HepG2 (cell line): Measurements from ENCODE around the gene TBXAS1. TPM values are rescaled to one million over a fixed set of nuclear protein-coding genes. Genes with fewer than 3 reads are reported as not detected.

Source experiments
- ATAC-seq: fragments of 200-7000 bp; cut with Tn5 transposase; 3 replicates; pipeline ENCODE4 v1.9.1; 2020; ENCODE audit warnings: mild to moderate bottlenecking, moderate library complexity
- BruUV-seq: library from RNA; stranded (reverse); fragments of 400-500 nt; replicated peaks from 2 replicates; lab custom pipeline; 2021; lab: Mats Ljungman, UMichigan
- CTCF ChIA-PET: fragments of 300-600 bp; formaldehyde crosslinking; extraction: SDS; loops from one replicate; lab custom pipeline; 2021; ENCODE audit warnings: low total read pairs, inconsistent platforms, low intra/inter-chr PET ratio; lab: Yijun Ruan, JAX
- POLR2A ChIA-PET: fragments of 350-600 bp; sonication (Branson Sonifier 250); formaldehyde crosslinking; loops from one replicate; lab custom pipeline; 2020; ENCODE audit warnings: antibody characterized with exemption, inconsistent platforms; lab: Yijun Ruan, JAX
- DNase-seq: peaks from one replicate; pipeline ENCODE4 v3.0.0-alpha.2; 2015; ENCODE audit warnings: low spot score
- FAIRE-seq: peaks from 3 replicates; lab custom pipeline; 2011; peaks lifted over from hg19 to GRCh38; lab: Jason Lieb, UNC
- H2AFZ ChIP-seq: one replicate; pipeline ENCODE4 v1.6.1; 2011; ENCODE audit warnings: low read length, inconsistent platforms
- H3K27ac ChIP-seq: fragments of 300-600 bp; 3 replicates; pipeline ENCODE4 v1.8.0; 2011; ENCODE audit warnings: mixed run types, mild to moderate bottlenecking, mixed read lengths, low read length, inconsistent platforms; ENCODE audit not compliant: insufficient read depth; ENCODE audit errors: extremely low read length
- H3K27me3 ChIP-seq, 2 experiments: fragments of 200-600 bp in 1 of 2; 2 replicates in 1 of 2; 3 replicates in 1 of 2; pipeline versions ENCODE4 v1.6.0 to v1.8.0; 2011; ENCODE audit warnings: low read length in 2 of 2, mild to moderate bottlenecking in 2 of 2, moderate library complexity in 2 of 2, inconsistent platforms in 1 of 2; ENCODE audit not compliant: insufficient read depth in 2 of 2, control insufficient read depth in 1 of 2
- H3K36me3 ChIP-seq, 2 experiments: fragments of 200-600 bp in 1 of 2; replicated peaks in 1 of 2; 2 replicates in 1 of 2; 3 replicates in 1 of 2; pipeline versions ENCODE4 v1.5.1 to v1.8.0; 2011; ENCODE audit warnings: low read length in 2 of 2, inconsistent platforms in 1 of 2; ENCODE audit not compliant: insufficient read depth in 2 of 2, control insufficient read depth in 1 of 2
- H3K4me1 ChIP-seq: 2 replicates; pipeline ENCODE4 v1.5.1; 2012; ENCODE audit warnings: low read length, inconsistent platforms; ENCODE audit not compliant: insufficient read depth
- H3K4me2 ChIP-seq: 2 replicates; pipeline ENCODE4 v1.6.0; 2011; ENCODE audit warnings: low read depth, low read length, inconsistent platforms
- H3K4me3 ChIP-seq, 3 experiments: fragments of 200-600 bp in 1 of 3; sonication (generic), shearing (Covaris generic) in 1 of 3; replicated peaks in 1 of 3; 2 replicates each; pipeline ENCODE4 v1.5.1; 2011 to 2016; ENCODE audit warnings: low read length in 3 of 3, inconsistent platforms in 2 of 3, low read depth in 2 of 3, mild to moderate bottlenecking in 2 of 3, control low read depth in 1 of 3, mixed read lengths in 1 of 3; ENCODE audit not compliant: insufficient read depth in 1 of 3
- H3K79me2 ChIP-seq: one replicate; pipeline ENCODE4 v1.6.1; 2011; ENCODE audit warnings: low read length, inconsistent platforms; ENCODE audit not compliant: insufficient read depth
- H3K9ac ChIP-seq: 2 replicates; pipeline ENCODE4 v1.6.0; 2011; ENCODE audit warnings: mild to moderate bottlenecking, low read depth, low read length, inconsistent platforms; ENCODE audit not compliant: insufficient read depth
- H3K9me3 ChIP-seq: 2 replicates; pipeline ENCODE4 v1.5.1; 2012; ENCODE audit warnings: mild to moderate bottlenecking, low read length
- H4K20me1 ChIP-seq: 2 replicates; pipeline ENCODE4 v1.6.0; 2011; ENCODE audit warnings: inconsistent platforms, mild to moderate bottlenecking, low read length, moderate library complexity; ENCODE audit not compliant: insufficient read depth
- GABPA ChIP-seq, 2 experiments: IDR thresholded peaks; 2 replicates each; pipeline ENCODE4 v1.6.1; 2011 to 2016; ENCODE audit warnings: low read depth in 2 of 2, low read length in 1 of 2, missing biosample characterization in 1 of 2, missing genetic modification characterization in 1 of 2
- HOXA5 ChIP-seq: sonication (generic); formaldehyde crosslinking; IDR thresholded peaks from 2 replicates; pipeline ENCODE4 v1.4.0; 2020; ENCODE audit warnings: missing genetic modification reagents
- NAIF1 ChIP-seq: sonication (generic); formaldehyde crosslinking; IDR thresholded peaks from 2 replicates; pipeline ENCODE4 v1.5.0; 2020; ENCODE audit warnings: mild to moderate bottlenecking, missing genetic modification reagents, borderline replicate concordance
- NR2F6 ChIP-seq, 2 experiments: IDR thresholded peaks; 2 replicates each; pipeline ENCODE4 v1.6.1; 2016; ENCODE audit warnings: antibody characterized with exemption in 1 of 2, mild to moderate bottlenecking in 1 of 2
- RFX3 ChIP-seq: IDR thresholded peaks from 2 replicates; pipeline ENCODE4 v1.6.1; 2016; ENCODE audit warnings: missing biosample characterization, missing genetic modification reagents
- SMAD3 ChIP-seq: sonication (generic); formaldehyde crosslinking; IDR thresholded peaks from 2 replicates; pipeline ENCODE4 v1.4.0; 2020; ENCODE audit warnings: missing genetic modification reagents
- SNRNP70 ChIP-seq: fragments of 200-400 bp; formaldehyde crosslinking; IDR thresholded peaks from 2 replicates; pipeline ENCODE4 v1.6.1; 2017; ENCODE audit warnings: mild to moderate bottlenecking, low read depth, low read length, moderate library complexity
- ZFP62 ChIP-seq: sonication (generic); formaldehyde crosslinking; IDR thresholded peaks from 2 replicates; pipeline ENCODE4 v1.4.0; 2020; ENCODE audit warnings: missing genetic modification reagents
- ZNF280D ChIP-seq: sonication (generic); formaldehyde crosslinking; IDR thresholded peaks from 2 replicates; pipeline ENCODE4 v1.5.1; 2020; ENCODE audit warnings: mild to moderate bottlenecking, missing genetic modification reagents
- ZNF570 ChIP-seq: sonication (generic); formaldehyde crosslinking; IDR thresholded peaks from 2 replicates; pipeline ENCODE4 v1.4.0; 2020; ENCODE audit warnings: mild to moderate bottlenecking, missing genetic modification reagents, borderline replicate concordance
- ZNF709 ChIP-seq: sonication (generic); formaldehyde crosslinking; IDR thresholded peaks from 2 replicates; pipeline ENCODE4 v1.5.0; 2020; ENCODE audit warnings: mild to moderate bottlenecking, missing genetic modification reagents
- ZNF740 ChIP-seq: sonication (generic); formaldehyde crosslinking; IDR thresholded peaks from 2 replicates; pipeline ENCODE4 v1.4.0; 2020; ENCODE audit warnings: missing genetic modification reagents
- ZNF879 ChIP-seq: sonication (generic); formaldehyde crosslinking; IDR thresholded peaks from 2 replicates; pipeline ENCODE4 v1.8.1; 2023; ENCODE audit warnings: missing genetic modification reagents
- WGBS: methylation state at CpG from one replicate; pipeline ENCODE4 v1.1.6; 2017; ENCODE audit warnings: low lambda C conversion rate; 5-methylcytosine and 5-hydroxymethylcytosine counted together
- in situ Hi-C: cut with HindIII; loops from 2 replicates; pipeline ENCODE4 v1.10.0; 2017; ENCODE audit warnings: low pct_unique_long_range_greater_than_20kb; ENCODE audit not compliant: extremely low pct_ligation_motif_present
- intact Hi-C: fragments of 100-400 bp; cut with micrococcal nuclease; formaldehyde crosslinking; loops from one replicate; pipeline ENCODE4 v1.10.0; 2022; ENCODE audit not compliant: unreplicated experiment
- polyA plus RNA-seq, 8 experiments: library from polyadenylated mRNA; depleted of rRNA in 3 of 8; stranded (reverse) in 7 of 8; unstranded in 1 of 8; fragments of >200 nt; fragmentation: Illumina TruSeq in 4 of 8; extraction: Trizol in 4 of 8; gene quantifications; 2 replicates each; pipeline versions ENCODE4 v1.2.1 to v1.2.3, GENCODE V29; 2011 to 2016; ENCODE audit warnings: low read depth in 4 of 8, missing spikeins in 1 of 8, mixed read lengths in 1 of 8; ENCODE audit not compliant: insufficient read depth in 1 of 8
- total RNA-seq, 5 experiments: library from RNA; depleted of rRNA; stranded (reverse); fragments of >200 nt; fragmentation: Illumina TruSeq; extraction: Trizol; gene quantifications; 2 replicates each; pipeline ENCODE4 v1.2.3, GENCODE V29; 2016; ENCODE audit warnings: low read depth in 1 of 5
- TF ChIP-seq, protein P1 (sequence below): IDR thresholded peaks from 2 replicates; pipeline ENCODE4 v1.6.1; 2012; ENCODE audit warnings: low read depth, low read length, improper control_type of control experiment
- TF ChIP-seq, protein P2 (sequence below): sonication (generic); formaldehyde crosslinking; IDR thresholded peaks from 2 replicates; pipeline ENCODE4 v1.4.0; 2020; ENCODE audit warnings: mild to moderate bottlenecking, missing genetic modification reagents
- TF ChIP-seq, protein P3 (sequence below): sonication (generic); formaldehyde crosslinking; IDR thresholded peaks from 2 replicates; pipeline ENCODE4 v1.4.0; 2020; ENCODE audit warnings: missing genetic modification reagents, low read depth, mild to moderate bottlenecking, borderline replicate concordance

Gene TBXAS1
- total and polyA plus RNA-seq, 2 of the 13 experiments (the other 11 are each of a cell fraction or from before 2014, with no cell fraction given): 4.0 to 4.9 TPM

DNA sequence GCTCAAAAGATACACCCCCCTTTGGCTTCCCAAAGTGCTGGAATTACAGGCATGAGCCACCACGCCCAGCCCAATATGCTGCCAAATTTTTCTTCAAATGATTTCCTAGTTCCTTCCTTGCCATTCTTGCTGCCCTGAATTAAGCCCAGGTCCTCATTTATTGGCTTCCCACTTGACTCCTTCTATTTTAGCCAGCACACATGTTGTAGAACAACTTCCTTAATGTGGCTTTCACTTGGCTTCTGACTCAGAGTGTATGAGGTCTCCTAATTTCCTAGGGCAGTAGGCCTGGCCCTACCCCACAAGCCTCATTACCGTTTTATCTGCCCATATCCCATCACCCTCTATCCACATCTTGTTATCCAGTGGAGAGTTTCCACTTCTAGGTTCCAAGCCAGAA lies 29.5 kb upstream of the TBXAS1 start:
- ChIA-PET POLR2A (no interaction called here), CTCF (no interaction called here)
- no peaks in the 10 kb centered on the region for H3K79me2 ChIP-seq
- H3K9ac ChIP-seq: no peak overlapping the region
- no peak for ATAC-seq
- in situ Hi-C loops (no loop called here), intact Hi-C loops (no loop called here)
- no peak overlapping the region for H3K4me2 ChIP-seq
- FAIRE-seq: no peak
- H3K4me3 ChIP-seq: no peak overlapping the region
- H3K9me3 ChIP-seq: peaks cover 15% of the 10 kb centered on the region
- H3K27ac ChIP-seq: no peak overlapping the region
- no peak overlapping the region for H2AFZ ChIP-seq
- H4K20me1 ChIP-seq: no peaks in the 10 kb centered on the region
- DNase-seq: no peak
- no peaks in the 10 kb centered on the region for H3K4me1 ChIP-seq
- 82% methylated on average over 2 of the region's 2 CpGs for WGBS
- no TSS peak for BruUV-seq
- no peaks in the 10 kb centered on the region for H3K27me3 ChIP-seq
- H3K36me3 ChIP-seq: no peaks in the 10 kb centered on the region
- TF ChIP-seq SNRNP70 (no peak), NR2F6 (IDR thresholded peaks at IDR 0.05) (no peak), NR2F6 (CRISPR knock-in tag; IDR thresholded peaks at IDR 0.05) (no peak), SMAD3 (CRISPR knock-in tag) (no peak), ZNF740 (no peak), NAIF1 (CRISPR knock-in tag) (no peak), ZNF570 (CRISPR knock-in tag) (no peak), ZNF709 (CRISPR knock-in tag) (no peak), GABPA (IDR thresholded peaks at IDR 0.05; ENCODE audit: low read depth, low read length) (no peak), GABPA (CRISPR knock-in tag; IDR thresholded peaks at IDR 0.05; ENCODE audit: low read depth) (no peak), HOXA5 (CRISPR knock-in tag) (no peak), ZNF280D (CRISPR knock-in tag) (no peak), RFX3 (CRISPR knock-in tag) (no peak), ZNF879 (CRISPR knock-in tag) (no peak), ZFP62 (CRISPR knock-in tag) (no peak)
- TF ChIP-seq, protein P1, sequence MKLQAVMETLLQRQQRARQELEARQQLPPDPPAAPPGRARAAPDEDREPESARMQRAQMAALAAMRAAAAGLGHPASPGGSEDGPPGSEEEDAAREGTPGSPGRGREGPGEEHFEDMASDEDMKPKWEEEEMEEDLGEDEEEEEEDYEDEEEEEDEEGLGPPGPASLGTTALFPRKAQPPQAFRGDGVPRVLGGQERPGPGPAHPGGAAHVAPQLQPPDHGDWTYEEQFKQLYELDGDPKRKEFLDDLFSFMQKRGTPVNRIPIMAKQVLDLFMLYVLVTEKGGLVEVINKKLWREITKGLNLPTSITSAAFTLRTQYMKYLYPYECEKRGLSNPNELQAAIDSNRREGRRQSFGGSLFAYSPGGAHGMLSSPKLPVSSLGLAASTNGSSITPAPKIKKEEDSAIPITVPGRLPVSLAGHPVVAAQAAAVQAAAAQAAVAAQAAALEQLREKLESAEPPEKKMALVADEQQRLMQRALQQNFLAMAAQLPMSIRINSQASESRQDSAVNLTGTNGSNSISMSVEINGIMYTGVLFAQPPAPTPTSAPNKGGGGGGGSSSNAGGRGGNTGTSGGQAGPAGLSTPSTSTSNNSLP: no peak
- TF ChIP-seq, protein P2, sequence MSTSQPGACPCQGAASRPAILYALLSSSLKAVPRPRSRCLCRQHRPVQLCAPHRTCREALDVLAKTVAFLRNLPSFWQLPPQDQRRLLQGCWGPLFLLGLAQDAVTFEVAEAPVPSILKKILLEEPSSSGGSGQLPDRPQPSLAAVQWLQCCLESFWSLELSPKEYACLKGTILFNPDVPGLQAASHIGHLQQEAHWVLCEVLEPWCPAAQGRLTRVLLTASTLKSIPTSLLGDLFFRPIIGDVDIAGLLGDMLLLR (CRISPR knock-in tag): no peak
- TF ChIP-seq, protein P3, sequence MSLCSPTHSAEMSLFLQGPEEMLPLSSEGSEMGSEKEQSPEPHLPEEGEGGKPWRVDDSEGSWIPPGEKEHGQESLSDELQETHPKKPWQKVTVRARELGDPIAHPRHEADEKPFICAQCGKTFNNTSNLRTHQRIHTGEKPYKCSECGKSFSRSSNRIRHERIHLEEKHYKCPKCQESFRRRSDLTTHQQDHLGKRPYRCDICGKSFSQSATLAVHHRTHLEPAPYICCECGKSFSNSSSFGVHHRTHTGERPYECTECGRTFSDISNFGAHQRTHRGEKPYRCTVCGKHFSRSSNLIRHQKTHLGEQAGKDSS (CRISPR knock-in tag): no peak
